ENCODE measurements around the gene PAX5.

PAX5 gene

GRCh38 chr9:36949466-36949865 lies 84.6 kb downstream of the PAX5 start:
- DNase-seq (ENCODE audit: low spot score), result no peak
- TF ChIP-seq CTCF (IDR thresholded peaks at IDR 0.05; ENCODE audit: extremely low read depth, insufficient read depth, missing control alignments), result no peak
- in situ Hi-C loops (cut with MboI; ENCODE audit: low pct_unique_long_range_greater_than_20kb, low sequenced_read_pairs, unreplicated experiment), result no loop called here

DNA sequence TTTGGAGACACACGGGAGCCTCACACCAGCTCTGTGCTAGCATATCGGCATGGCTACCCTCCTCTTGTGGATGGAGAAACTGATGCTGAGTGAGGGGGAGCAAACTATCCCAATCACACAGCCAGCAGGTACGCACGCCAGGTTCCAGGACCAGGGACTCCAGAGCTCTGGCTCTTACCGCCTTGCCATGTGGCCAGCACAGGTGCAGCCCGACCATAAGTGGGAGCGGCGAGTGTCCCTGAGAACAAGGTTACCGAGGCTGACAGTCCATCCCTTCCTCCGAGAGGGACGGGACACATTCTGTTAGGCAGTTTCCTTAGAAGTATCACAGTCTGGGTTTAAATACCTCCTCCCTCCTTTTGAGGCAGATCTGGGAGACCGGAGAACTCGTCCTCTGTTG lies 86.0 kb downstream of the PAX5 start:
- no peak for DNase-seq (ENCODE audit: low spot score)
- in situ Hi-C loops (cut with MboI; ENCODE audit: low pct_unique_long_range_greater_than_20kb, low sequenced_read_pairs, unreplicated experiment), result no loop called here
- TF ChIP-seq CTCF (IDR thresholded peaks at IDR 0.05; ENCODE audit: extremely low read depth, insufficient read depth, missing control alignments), result no peak

- in situ Hi-C loops (cut with MboI; ENCODE audit: low pct_unique_long_range_greater_than_20kb, low sequenced_read_pairs, unreplicated experiment), result no loop called here
- no peak for TF ChIP-seq CTCF (IDR thresholded peaks at IDR 0.05; ENCODE audit: extremely low read depth, insufficient read depth, missing control alignments)
- DNase-seq (ENCODE audit: low spot score), result no peak
Observed at GRCh38 chr9:36946653-36947052, 87.4 kb downstream of the PAX5 start.

GRCh38 chr9:36945999-36946398 lies 88.1 kb downstream of the PAX5 start:
- TF ChIP-seq CTCF (IDR thresholded peaks at IDR 0.05; ENCODE audit: extremely low read depth, insufficient read depth, missing control alignments), result no peak
- in situ Hi-C loops (cut with MboI; ENCODE audit: low pct_unique_long_range_greater_than_20kb, low sequenced_read_pairs, unreplicated experiment), result no loop called here
- no peak for DNase-seq (ENCODE audit: low spot score)

DNA sequence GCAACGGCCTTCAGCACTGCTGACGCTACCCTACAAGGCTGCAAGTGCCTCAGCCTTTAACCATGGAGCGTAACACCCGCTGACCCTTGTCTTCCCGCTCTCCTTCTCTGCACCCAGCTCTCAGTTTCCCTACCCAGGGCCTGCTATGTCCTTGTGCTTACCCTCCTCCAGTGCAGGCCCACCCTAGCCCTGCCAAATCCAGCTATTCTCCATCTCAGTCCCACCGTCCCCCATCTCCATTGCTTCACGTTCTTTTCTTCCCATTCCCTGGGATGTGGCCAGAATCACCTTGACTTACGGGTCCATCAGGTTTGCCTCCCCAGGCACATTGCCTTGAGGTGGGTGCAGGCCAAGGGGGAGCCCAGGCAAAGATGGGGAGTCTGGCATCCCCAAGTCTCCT lies 91.2 kb downstream of the PAX5 start:
- in situ Hi-C loops (cut with MboI; ENCODE audit: low pct_unique_long_range_greater_than_20kb, low sequenced_read_pairs, unreplicated experiment), result no loop called here
- no peak for DNase-seq (ENCODE audit: low spot score)
- no peak for TF ChIP-seq CTCF (IDR thresholded peaks at IDR 0.05; ENCODE audit: extremely low read depth, insufficient read depth, missing control alignments)

DNA sequence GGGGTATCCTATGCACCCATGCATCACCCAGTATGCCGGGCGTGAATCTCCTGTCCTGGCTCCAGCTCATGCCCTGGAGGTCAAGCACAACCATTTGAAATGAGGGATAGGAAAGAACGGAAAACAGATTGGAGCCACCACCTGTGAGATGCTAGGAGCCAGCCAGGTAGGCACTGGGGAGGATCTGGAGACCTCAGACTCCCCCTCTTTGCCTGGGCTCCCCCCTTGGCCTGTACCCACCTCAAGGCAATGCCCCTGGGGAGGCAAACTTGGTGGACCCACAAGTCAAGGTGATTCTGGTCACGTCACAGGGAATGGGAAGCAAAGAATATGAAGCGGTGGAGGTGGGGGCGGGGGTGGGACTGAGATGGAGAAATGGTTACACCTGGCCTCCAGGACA lies 92.6 kb downstream of the PAX5 start:
- TF ChIP-seq CTCF (IDR thresholded peaks at IDR 0.05; ENCODE audit: extremely low read depth, insufficient read depth, missing control alignments), result no peak
- DNase-seq (ENCODE audit: low spot score), result no peak
- in situ Hi-C loops (cut with MboI; ENCODE audit: low pct_unique_long_range_greater_than_20kb, low sequenced_read_pairs, unreplicated experiment), result no loop called here

- no peak for DNase-seq (ENCODE audit: low spot score)
- no peak for TF ChIP-seq CTCF (IDR thresholded peaks at IDR 0.05; ENCODE audit: extremely low read depth, insufficient read depth, missing control alignments)
- in situ Hi-C loops (cut with MboI; ENCODE audit: low pct_unique_long_range_greater_than_20kb, low sequenced_read_pairs, unreplicated experiment), result no loop called here
Observed at GRCh38 chr9:36940881-36941280, 93.2 kb downstream of the PAX5 start.

All from GM13977 (cell line).